Activated CD4-positive, alpha-beta T cell treated with anti-CD3 and anti-CD28 coated beads, Interleukin-2, amount 10 ng/mL, durations not matched to agents 7 days and 5 days (primary cell): Measurements from ENCODE around the gene CDC14A. TPM values are rescaled to one million over a fixed set of nuclear protein-coding genes. Genes with fewer than 3 reads are reported as not detected.

Source experiments
- CTCF ChIA-PET: fragments of 350-600 bp; sonication (Branson Sonifier 250); formaldehyde crosslinking; loops from one replicate; lab custom pipeline; 2021; ENCODE audit warnings: antibody characterized with exemption; lab: Charles Lee
- POLR2A ChIA-PET: fragments of 350-600 bp; sonication (Branson Sonifier 250); formaldehyde crosslinking; loops from one replicate; lab custom pipeline; 2021; ENCODE audit warnings: antibody characterized with exemption; lab: Charles Lee
- DNase-seq: peaks from one replicate; pipeline ENCODE4 v3.0.0-alpha.2; 2020
- H3K27ac Mint-ChIP-seq: one replicate; pipeline ENCODE4 v1.8.0; 2021; ENCODE audit warnings: mild to moderate bottlenecking, moderate library complexity, mixed read lengths
- H3K27me3 Mint-ChIP-seq: one replicate; pipeline ENCODE4 v1.8.0; 2021; ENCODE audit warnings: mixed read lengths
- H3K36me3 Mint-ChIP-seq: one replicate; pipeline ENCODE4 v1.8.0; 2021; ENCODE audit warnings: low read depth, mixed read lengths
- H3K4me1 Mint-ChIP-seq: one replicate; pipeline ENCODE4 v1.8.0; 2021; ENCODE audit warnings: mixed read lengths
- H3K4me3 Mint-ChIP-seq: one replicate; pipeline ENCODE4 v1.8.0; 2021; ENCODE audit warnings: mild to moderate bottlenecking, moderate library complexity, mixed read lengths
- H3K9me3 Mint-ChIP-seq: one replicate; pipeline ENCODE4 v1.8.0; 2021; ENCODE audit warnings: mixed read lengths
- total RNA-seq, 2 experiments: library from RNA; stranded (reverse); gene quantifications; one replicate each; pipeline ENCODE4 v1.2.3, GENCODE V29; 2021

CDC14A gene
- total RNA-seq, 2 experiments from 2014 or later = 39.9 to 43.3 TPM

- Mint-ChIP-seq H3K27me3 (no peaks in the 10 kb centered on the region), H3K4me3 (peak overlapping the region; percentile 35), H3K36me3 (peaks cover 79% of the 10 kb centered on the region), H3K9me3 (peaks cover 11% of the 10 kb centered on the region), H3K27ac (peak overlapping the region; percentile 79), H3K4me1 (peaks cover 61% of the 10 kb centered on the region)
- no peak for DNase-seq
- POLR2A ChIA-PET = interaction anchor here (1.3 kb wide), 1 partner anchor 12 kb away, joined by 3 read pairs; no protein-coding TSS in a partner anchor
- CTCF ChIA-PET = no interaction called here
Observed at GRCh38 chr1:100377590-100378361, 25.5 kb downstream of the CDC14A start.

DNA sequence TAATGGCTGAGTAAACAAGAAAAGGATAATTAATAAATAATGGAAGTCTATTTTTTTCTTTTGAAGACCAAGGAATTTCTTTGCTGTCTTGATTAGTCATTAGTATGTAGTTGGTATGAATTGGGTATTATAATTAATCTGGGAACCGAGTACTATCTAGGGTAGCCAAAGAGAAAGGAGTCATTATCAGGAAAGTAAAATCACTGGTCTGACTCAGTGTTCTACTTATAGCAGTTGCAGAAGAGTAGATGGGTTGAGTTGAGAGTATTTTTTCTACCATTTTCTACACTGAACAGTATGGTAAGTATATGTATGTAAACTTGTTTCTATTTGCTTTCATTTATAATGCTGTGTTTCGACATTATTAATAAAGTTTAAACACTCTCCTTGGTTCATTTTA, 26.6 kb downstream of the CDC14A start:
- Mint-ChIP-seq H3K27me3 (no peaks in the 10 kb centered on the region), H3K4me1 (peaks cover 66% of the 10 kb centered on the region), H3K27ac (no peak overlapping the region), H3K9me3 (peaks cover 7% of the 10 kb centered on the region), H3K4me3 (no peak overlapping the region), H3K36me3 (peaks cover 80% of the 10 kb centered on the region)
- no peak for DNase-seq
- ChIA-PET CTCF (no interaction called here), POLR2A (no interaction called here)

GRCh38 chr1:100380635-100381034, 28.3 kb downstream of the CDC14A start:
- Mint-ChIP-seq H3K36me3 (peaks cover 75% of the 10 kb centered on the region), H3K27ac (no peak overlapping the region), H3K4me3 (no peak overlapping the region), H3K9me3 (no peaks in the 10 kb centered on the region), H3K27me3 (no peaks in the 10 kb centered on the region), H3K4me1 (peaks cover 63% of the 10 kb centered on the region)
- ChIA-PET POLR2A (no interaction called here), CTCF (interaction anchor here (0.9 to 2.7 kb wide), 3 partner anchors 11 to 28 kb away, joined by 3 to 9 read pairs (median 3); partner anchors contain the start of gene CDC14A)
- no peak for DNase-seq

DNA sequence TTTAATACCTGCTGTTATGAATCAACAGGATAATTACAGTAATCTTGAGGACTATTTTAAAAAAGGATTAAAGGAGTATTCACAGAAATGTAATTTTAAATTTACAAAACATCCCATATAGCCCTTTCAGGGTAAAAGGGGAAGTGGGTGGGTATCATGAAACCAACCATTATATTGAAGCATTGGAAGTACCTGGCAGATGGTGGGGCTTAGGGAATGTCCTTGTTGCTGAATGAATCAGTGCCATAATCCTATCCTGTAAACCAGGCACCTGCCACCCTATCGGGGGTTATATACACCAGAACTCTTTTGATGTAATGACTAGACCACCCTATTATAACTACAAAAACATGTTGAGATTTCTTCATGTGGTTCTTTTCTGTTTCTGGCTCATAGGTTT, 30.4 kb downstream of the CDC14A start:
- Mint-ChIP-seq H3K27me3 (no peaks in the 10 kb centered on the region), H3K36me3 (peaks cover 72% of the 10 kb centered on the region), H3K9me3 (no peaks in the 10 kb centered on the region), H3K4me1 (peaks cover 63% of the 10 kb centered on the region), H3K4me3 (no peak overlapping the region), H3K27ac (no peak overlapping the region)
- POLR2A ChIA-PET = no interaction called here
- DNase-seq = no peak
- CTCF ChIA-PET = interaction anchor here (2.7 kb wide), 1 partner anchor 9 kb away, joined by 9 read pairs; no protein-coding TSS in a partner anchor

DNA sequence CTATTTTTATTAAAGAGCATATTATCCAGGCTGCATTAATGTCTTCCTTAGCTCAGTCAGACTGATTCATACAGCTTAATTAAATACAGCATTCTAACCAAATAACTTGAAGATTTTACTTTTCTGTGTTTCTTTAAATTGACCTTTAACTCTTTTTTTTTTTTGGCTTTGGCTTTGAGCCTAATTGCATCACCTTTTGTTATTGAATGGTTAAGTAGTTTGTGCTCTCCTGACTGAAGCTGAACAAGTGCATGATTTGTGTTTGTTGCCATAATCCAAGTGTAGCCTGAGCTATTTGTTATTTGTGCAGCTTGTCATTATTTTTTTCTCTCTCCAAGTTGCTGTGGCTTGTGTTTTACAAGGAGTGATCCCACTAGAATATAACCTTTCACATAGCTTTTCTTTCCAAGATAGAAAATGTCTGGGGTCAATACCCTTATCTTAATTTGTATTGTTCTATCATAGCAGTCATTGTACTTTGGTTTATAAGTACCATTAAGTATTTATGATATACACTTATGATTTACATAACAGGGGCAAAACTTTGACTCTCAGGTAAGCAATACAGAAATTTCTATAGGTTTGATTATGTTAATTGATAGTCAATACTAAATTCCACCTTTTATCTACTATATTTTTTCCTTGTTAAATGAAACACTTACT, 31.6 kb downstream of the CDC14A start:
- Mint-ChIP-seq H3K4me1 (peaks cover 62% of the 10 kb centered on the region), H3K4me3 (no peak overlapping the region), H3K27me3 (no peaks in the 10 kb centered on the region), H3K36me3 (peaks cover 70% of the 10 kb centered on the region), H3K9me3 (no peaks in the 10 kb centered on the region), H3K27ac (no peak overlapping the region)
- POLR2A ChIA-PET = no interaction called here
- CTCF ChIA-PET = interaction anchor here (0.5 to 1.1 kb wide), 5 partner anchors 19 to 926 kb away, joined by 3 to 4 read pairs (median 3); partner anchors contain the start of gene RTCA
- DNase-seq = no peak

- Mint-ChIP-seq H3K4me1 (peaks cover 71% of the 10 kb centered on the region), H3K27me3 (no peaks in the 10 kb centered on the region), H3K9me3 (no peaks in the 10 kb centered on the region), H3K27ac (peak overlapping the region; percentile 70), H3K4me3 (peak overlapping the region; percentile 49), H3K36me3 (peaks cover 70% of the 10 kb centered on the region)
- ChIA-PET CTCF (interaction anchor here (0.5 to 1.3 kb wide), 2 partner anchors 10 to 49 kb away, joined by 4 read pairs; no protein-coding TSS in a partner anchor), POLR2A (interaction anchor here (0.7 to 1.6 kb wide), 2 partner anchors 29 to 72 kb away, joined by 3 read pairs; no protein-coding TSS in a partner anchor)
- DNase-seq = no peak
Observed at GRCh38 chr1:100387209-100387608, 34.9 kb downstream of the CDC14A start.

GRCh38 chr1:100387657-100388350, 35.5 kb downstream of the CDC14A start:
- POLR2A ChIA-PET = interaction anchor here (0.7 to 1.6 kb wide), 2 partner anchors 30 to 71 kb away, joined by 3 read pairs; no protein-coding TSS in a partner anchor
- no peak for DNase-seq
- H3K4me1 Mint-ChIP-seq = peaks cover 71% of the 10 kb centered on the region
- no peaks in the 10 kb centered on the region for H3K9me3 Mint-ChIP-seq
- peak overlapping the region; percentile 62 for H3K4me3 Mint-ChIP-seq
- peak overlapping the region; percentile 86 for H3K27ac Mint-ChIP-seq
- H3K27me3 Mint-ChIP-seq = no peaks in the 10 kb centered on the region
- H3K36me3 Mint-ChIP-seq = peaks cover 69% of the 10 kb centered on the region
- CTCF ChIA-PET = interaction anchor here (0.5 kb wide), 1 partner anchor 48 kb away, joined by 4 read pairs; no protein-coding TSS in a partner anchor

GRCh38 chr1:100390531-100390930, 38.2 kb downstream of the CDC14A start:
- ChIA-PET POLR2A (no interaction called here), CTCF (interaction anchor here (1.1 to 2.0 kb wide), 2 partner anchors 9 to 16 kb away, joined by 3 to 9 read pairs; no protein-coding TSS in a partner anchor)
- no peak for DNase-seq
- Mint-ChIP-seq H3K27ac (no peak overlapping the region), H3K9me3 (peaks cover 9% of the 10 kb centered on the region), H3K36me3 (peaks cover 74% of the 10 kb centered on the region), H3K4me3 (no peak overlapping the region), H3K27me3 (no peaks in the 10 kb centered on the region), H3K4me1 (peaks cover 83% of the 10 kb centered on the region)

DNA sequence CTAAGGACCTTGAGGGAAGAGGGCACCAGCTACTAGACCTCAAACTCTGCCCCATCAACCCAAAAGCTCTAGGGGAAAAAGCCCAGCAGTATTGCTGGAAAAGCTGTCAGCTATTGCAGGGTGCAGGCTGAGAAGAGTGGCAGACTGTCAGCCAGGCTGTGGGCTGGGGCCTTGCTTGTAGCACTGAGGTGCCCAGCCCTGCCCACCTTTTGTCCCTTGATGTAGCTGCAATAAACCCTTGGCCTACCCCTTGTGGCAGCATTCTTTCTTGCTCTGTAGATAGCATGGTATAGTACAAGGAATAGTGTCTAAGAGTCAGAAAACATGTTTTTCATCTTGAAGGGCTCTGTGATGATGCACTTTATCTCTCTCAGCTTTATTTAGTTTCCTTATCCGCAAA, 39.4 kb downstream of the CDC14A start:
- Mint-ChIP-seq H3K4me3 (no peak overlapping the region), H3K4me1 (peaks cover 88% of the 10 kb centered on the region), H3K9me3 (peaks cover 16% of the 10 kb centered on the region), H3K27ac (peak overlapping the region; percentile 76), H3K27me3 (no peaks in the 10 kb centered on the region), H3K36me3 (peaks cover 80% of the 10 kb centered on the region)
- CTCF ChIA-PET = interaction anchor here (0.7 to 2.0 kb wide), 3 partner anchors 10 to 489 kb away, joined by 3 to 9 read pairs (median 3); no protein-coding TSS in a partner anchor
- DNase-seq = peak; percentile 36
- POLR2A ChIA-PET = interaction anchor here (0.6 kb wide), 1 partner anchor 464 kb away, joined by 3 read pairs; no protein-coding TSS in a partner anchor

- H3K27ac Mint-ChIP-seq = peak overlapping the region; percentile 76
- H3K9me3 Mint-ChIP-seq = peaks cover 16% of the 10 kb centered on the region
- H3K4me1 Mint-ChIP-seq = peaks cover 89% of the 10 kb centered on the region
- peaks cover 84% of the 10 kb centered on the region for H3K36me3 Mint-ChIP-seq
- DNase-seq = no peak
- POLR2A ChIA-PET = no interaction called here
- no peaks in the 10 kb centered on the region for H3K27me3 Mint-ChIP-seq
- CTCF ChIA-PET = no interaction called here
- H3K4me3 Mint-ChIP-seq = peak overlapping the region; percentile 17
Observed at GRCh38 chr1:100392756-100393155, 40.5 kb downstream of the CDC14A start.

- ChIA-PET CTCF (interaction anchor here (0.7 to 1.2 kb wide), 3 partner anchors 8 to 83 kb away, joined by 3 read pairs; no protein-coding TSS in a partner anchor), POLR2A (interaction anchor here (0.8 kb wide), 1 partner anchor 561 kb away, joined by 3 read pairs; no protein-coding TSS in a partner anchor)
- H3K36me3 Mint-ChIP-seq = peaks cover 86% of the 10 kb centered on the region
- DNase-seq = no peak
- no peaks in the 10 kb centered on the region for H3K27me3 Mint-ChIP-seq
- H3K27ac Mint-ChIP-seq = peak overlapping the region; percentile 92
- peaks cover 19% of the 10 kb centered on the region for H3K9me3 Mint-ChIP-seq
- H3K4me1 Mint-ChIP-seq = peaks cover 94% of the 10 kb centered on the region
- peak overlapping the region; percentile 53 for H3K4me3 Mint-ChIP-seq
Observed at GRCh38 chr1:100394285-100394684, 42.0 kb downstream of the CDC14A start.

- Mint-ChIP-seq H3K4me3 (peak overlapping the region; percentile 5), H3K4me1 (peaks cover 92% of the 10 kb centered on the region), H3K27ac (peak overlapping the region; percentile 84), H3K27me3 (no peaks in the 10 kb centered on the region), H3K36me3 (peaks cover 75% of the 10 kb centered on the region), H3K9me3 (peaks cover 19% of the 10 kb centered on the region)
- POLR2A ChIA-PET = no interaction called here
- CTCF ChIA-PET = interaction anchor here (1.3 to 2.4 kb wide), 3 partner anchors 9 to 130 kb away, joined by 4 to 5 read pairs (median 4); partner anchors contain the start of gene RTCA
- DNase-seq = no peak
Observed at GRCh38 chr1:100395913-100396312, 43.6 kb downstream of the CDC14A start.
